ENCODE results near the gene ENOSF1.

ENOSF1 gene

GRCh38 chr18:741931-742512, 29.6 kb upstream of the ENOSF1 start:
- Histone ChIP-seq H3K9me2 (replicated peaks; ENCODE audit: low read depth, low read length) (no peaks in the 10 kb centered on the region), H3F3A (ENCODE audit: low read depth) (no peaks in the 10 kb centered on the region), H3K36me3 (ENCODE audit: insufficient read depth, low read length) (peaks cover 21% of the 10 kb centered on the region; the same call in 1 of the 2 replicates), H3K4me3 (ENCODE audit: low read length, poor library complexity, severe bottlenecking) (no peak overlapping the region), H3K27me3 (ENCODE audit: insufficient read depth, low read length, poor library complexity, severe bottlenecking) (no peaks in the 10 kb centered on the region), H3K79me2 (ENCODE audit: insufficient read depth, low read length) (no peaks in the 10 kb centered on the region), H2AFZ (ENCODE audit: low read length) (no peak overlapping the region), H4K20me1 (ENCODE audit: insufficient read depth, low read length, poor library complexity, severe bottlenecking) (no peaks in the 10 kb centered on the region), H3K4me1 (ENCODE audit: insufficient read depth, low read length, poor library complexity, severe bottlenecking) (no peaks in the 10 kb centered on the region), H3K9ac (ENCODE audit: low read depth, low read length, poor library complexity, severe bottlenecking) (no peak overlapping the region), H3K9me3 (ENCODE audit: insufficient read depth, low read depth, low read length) (no peaks in the 10 kb centered on the region), H3K4me2 (ENCODE audit: low read depth, low read length, poor library complexity, severe bottlenecking) (no peak overlapping the region)
- peak; percentile 87 for TF ChIP-seq CTCF (conservative IDR thresholded peaks at IDR 0.05; ENCODE audit: low read length)
- TF ChIP-seq EZH2phosphoT487 (IDR thresholded peaks at IDR 0.05; ENCODE audit: borderline replicate concordance) = no peak

GRCh38 chr18:732371-732770, 19.9 kb upstream of the ENOSF1 start:
- no peak overlapping the region for H3K4me2 ChIP-seq (ENCODE audit: low read depth, low read length, poor library complexity, severe bottlenecking)
- H3K4me1 ChIP-seq (ENCODE audit: insufficient read depth, low read length, poor library complexity, severe bottlenecking) = peaks cover 3% of the 10 kb centered on the region
- no peaks in the 10 kb centered on the region for H3K79me2 ChIP-seq (ENCODE audit: insufficient read depth, low read length)
- TF ChIP-seq CTCF (conservative IDR thresholded peaks at IDR 0.05; ENCODE audit: low read length) (no peak), EZH2phosphoT487 (IDR thresholded peaks at IDR 0.05; ENCODE audit: borderline replicate concordance) (no peak)
- no peaks in the 10 kb centered on the region for H4K20me1 ChIP-seq (ENCODE audit: insufficient read depth, low read length, poor library complexity, severe bottlenecking)
- H3K4me3 ChIP-seq (ENCODE audit: low read length, poor library complexity, severe bottlenecking) = no peak overlapping the region
- no peaks in the 10 kb centered on the region for H3K27me3 ChIP-seq (ENCODE audit: insufficient read depth, low read length, poor library complexity, severe bottlenecking)
- no peak overlapping the region for H2AFZ ChIP-seq (ENCODE audit: low read length)
- no peaks in the 10 kb centered on the region for H3K9me2 ChIP-seq (replicated peaks; ENCODE audit: low read depth, low read length)
- no peaks in the 10 kb centered on the region for H3K9me3 ChIP-seq (ENCODE audit: insufficient read depth, low read depth, low read length)
- no peak overlapping the region for H3K9ac ChIP-seq (ENCODE audit: low read depth, low read length, poor library complexity, severe bottlenecking)
- no peaks in the 10 kb centered on the region for H3F3A ChIP-seq (ENCODE audit: low read depth)
- H3K36me3 ChIP-seq (ENCODE audit: insufficient read depth, low read length) = no peaks in the 10 kb centered on the region; the same call in 1 of the 2 replicates

GRCh38 chr18:731185-731584, 18.8 kb upstream of the ENOSF1 start:
- H3F3A ChIP-seq (ENCODE audit: low read depth) = no peaks in the 10 kb centered on the region
- H3K9me3 ChIP-seq (ENCODE audit: insufficient read depth, low read depth, low read length) = no peaks in the 10 kb centered on the region
- no peaks in the 10 kb centered on the region; the same call in 1 of the 2 replicates for H3K36me3 ChIP-seq (ENCODE audit: insufficient read depth, low read length)
- H2AFZ ChIP-seq (ENCODE audit: low read length) = no peak overlapping the region
- H3K27me3 ChIP-seq (ENCODE audit: insufficient read depth, low read length, poor library complexity, severe bottlenecking) = no peaks in the 10 kb centered on the region
- H3K4me3 ChIP-seq (ENCODE audit: low read length, poor library complexity, severe bottlenecking) = no peak overlapping the region
- H3K9ac ChIP-seq (ENCODE audit: low read depth, low read length, poor library complexity, severe bottlenecking) = no peak overlapping the region
- H4K20me1 ChIP-seq (ENCODE audit: insufficient read depth, low read length, poor library complexity, severe bottlenecking) = no peaks in the 10 kb centered on the region
- TF ChIP-seq EZH2phosphoT487 (IDR thresholded peaks at IDR 0.05; ENCODE audit: borderline replicate concordance) = no peak
- no peak for TF ChIP-seq CTCF (conservative IDR thresholded peaks at IDR 0.05; ENCODE audit: low read length)
- no peaks in the 10 kb centered on the region for H3K79me2 ChIP-seq (ENCODE audit: insufficient read depth, low read length)
- H3K4me1 ChIP-seq (ENCODE audit: insufficient read depth, low read length, poor library complexity, severe bottlenecking) = peaks cover 3% of the 10 kb centered on the region
- no peak overlapping the region for H3K4me2 ChIP-seq (ENCODE audit: low read depth, low read length, poor library complexity, severe bottlenecking)
- H3K9me2 ChIP-seq (replicated peaks; ENCODE audit: low read depth, low read length) = no peaks in the 10 kb centered on the region
